Astrocyte (in vitro differentiated cells and primary cell): ENCODE data around the gene OPN3.

Source experiments
- EZH2 ChIP-seq: IDR thresholded peaks from 2 replicates; pipeline ENCODE4 v1.6.1; 2012; ENCODE audit warnings: mild to moderate bottlenecking, low read length, inconsistent platforms; ENCODE audit not compliant: insufficient read depth
- TF ChIP-seq, protein P1 (sequence below): IDR thresholded peaks from 2 replicates; pipeline ENCODE4 v1.5.1; 2011; ENCODE audit warnings: low read depth, mild to moderate bottlenecking, inconsistent platforms, low read length, moderate library complexity; ENCODE audit not compliant: insufficient read depth

DNA sequence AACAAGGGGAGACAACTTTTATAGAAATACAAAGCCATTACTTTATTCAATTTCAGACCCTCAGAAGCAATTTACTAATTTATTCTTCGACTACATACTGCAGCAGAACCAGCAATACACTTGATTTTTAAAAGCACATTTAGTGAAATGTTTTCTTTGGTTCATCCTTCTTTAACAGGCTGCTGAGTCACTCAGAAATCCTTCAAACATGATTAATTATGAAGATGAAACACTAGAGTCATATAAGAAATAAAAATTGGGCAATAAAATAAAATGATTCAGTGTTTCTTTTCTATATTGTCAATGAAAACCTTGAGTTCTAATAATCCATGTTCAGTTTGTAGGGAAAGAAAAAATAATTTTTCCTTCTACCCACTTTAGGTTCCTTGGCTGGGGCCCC lies 47.0 kb downstream of the OPN3 start:
- TF ChIP-seq, protein P1, sequence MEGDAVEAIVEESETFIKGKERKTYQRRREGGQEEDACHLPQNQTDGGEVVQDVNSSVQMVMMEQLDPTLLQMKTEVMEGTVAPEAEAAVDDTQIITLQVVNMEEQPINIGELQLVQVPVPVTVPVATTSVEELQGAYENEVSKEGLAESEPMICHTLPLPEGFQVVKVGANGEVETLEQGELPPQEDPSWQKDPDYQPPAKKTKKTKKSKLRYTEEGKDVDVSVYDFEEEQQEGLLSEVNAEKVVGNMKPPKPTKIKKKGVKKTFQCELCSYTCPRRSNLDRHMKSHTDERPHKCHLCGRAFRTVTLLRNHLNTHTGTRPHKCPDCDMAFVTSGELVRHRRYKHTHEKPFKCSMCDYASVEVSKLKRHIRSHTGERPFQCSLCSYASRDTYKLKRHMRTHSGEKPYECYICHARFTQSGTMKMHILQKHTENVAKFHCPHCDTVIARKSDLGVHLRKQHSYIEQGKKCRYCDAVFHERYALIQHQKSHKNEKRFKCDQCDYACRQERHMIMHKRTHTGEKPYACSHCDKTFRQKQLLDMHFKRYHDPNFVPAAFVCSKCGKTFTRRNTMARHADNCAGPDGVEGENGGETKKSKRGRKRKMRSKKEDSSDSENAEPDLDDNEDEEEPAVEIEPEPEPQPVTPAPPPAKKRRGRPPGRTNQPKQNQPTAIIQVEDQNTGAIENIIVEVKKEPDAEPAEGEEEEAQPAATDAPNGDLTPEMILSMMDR, result no peak
- TF ChIP-seq EZH2, result no peak
